HepG2 (cell line): Measurements from ENCODE around the gene ENPP4. TPM values are rescaled to one million over a fixed set of nuclear protein-coding genes. Genes with fewer than 3 reads are reported as not detected.

Experiments
- ATAC-seq: fragments of 200-7000 bp; cut with Tn5 transposase; 3 replicates; pipeline ENCODE4 v1.9.1; 2020; ENCODE audit warnings: mild to moderate bottlenecking, moderate library complexity
- BruUV-seq: library from RNA; stranded (reverse); fragments of 400-500 nt; replicated peaks from 2 replicates; lab custom pipeline; 2021; lab: Mats Ljungman, UMichigan
- CTCF ChIA-PET: fragments of 300-600 bp; formaldehyde crosslinking; extraction: SDS; loops from one replicate; lab custom pipeline; 2021; ENCODE audit warnings: low total read pairs, inconsistent platforms, low intra/inter-chr PET ratio; lab: Yijun Ruan, JAX
- POLR2A ChIA-PET: fragments of 350-600 bp; sonication (Branson Sonifier 250); formaldehyde crosslinking; loops from one replicate; lab custom pipeline; 2020; ENCODE audit warnings: antibody characterized with exemption, inconsistent platforms; lab: Yijun Ruan, JAX
- DNase-seq: peaks from one replicate; pipeline ENCODE4 v3.0.0-alpha.2; 2015; ENCODE audit warnings: low spot score
- FAIRE-seq: peaks from 3 replicates; lab custom pipeline; 2011; peaks lifted over from hg19 to GRCh38; lab: Jason Lieb, UNC
- H2AFZ ChIP-seq: one replicate; pipeline ENCODE4 v1.6.1; 2011; ENCODE audit warnings: low read length, inconsistent platforms
- H3K27ac ChIP-seq: fragments of 300-600 bp; 3 replicates; pipeline ENCODE4 v1.8.0; 2011; ENCODE audit warnings: mixed run types, mild to moderate bottlenecking, mixed read lengths, low read length, inconsistent platforms; ENCODE audit not compliant: insufficient read depth; ENCODE audit errors: extremely low read length
- H3K27me3 ChIP-seq, 2 experiments: fragments of 200-600 bp in 1 of 2; 2 replicates in 1 of 2; 3 replicates in 1 of 2; pipeline versions ENCODE4 v1.6.0 to v1.8.0; 2011; ENCODE audit warnings: low read length in 2 of 2, mild to moderate bottlenecking in 2 of 2, moderate library complexity in 2 of 2, inconsistent platforms in 1 of 2; ENCODE audit not compliant: insufficient read depth in 2 of 2, control insufficient read depth in 1 of 2
- H3K36me3 ChIP-seq, 2 experiments: fragments of 200-600 bp in 1 of 2; replicated peaks in 1 of 2; 2 replicates in 1 of 2; 3 replicates in 1 of 2; pipeline versions ENCODE4 v1.5.1 to v1.8.0; 2011; ENCODE audit warnings: low read length in 2 of 2, inconsistent platforms in 1 of 2; ENCODE audit not compliant: insufficient read depth in 2 of 2, control insufficient read depth in 1 of 2
- H3K4me1 ChIP-seq: 2 replicates; pipeline ENCODE4 v1.5.1; 2012; ENCODE audit warnings: low read length, inconsistent platforms; ENCODE audit not compliant: insufficient read depth
- H3K4me2 ChIP-seq: 2 replicates; pipeline ENCODE4 v1.6.0; 2011; ENCODE audit warnings: low read depth, low read length, inconsistent platforms
- H3K4me3 ChIP-seq, 3 experiments: fragments of 200-600 bp in 1 of 3; sonication (generic), shearing (Covaris generic) in 1 of 3; replicated peaks in 1 of 3; 2 replicates each; pipeline ENCODE4 v1.5.1; 2011 to 2016; ENCODE audit warnings: low read length in 3 of 3, inconsistent platforms in 2 of 3, low read depth in 2 of 3, mild to moderate bottlenecking in 2 of 3, control low read depth in 1 of 3, mixed read lengths in 1 of 3; ENCODE audit not compliant: insufficient read depth in 1 of 3
- H3K79me2 ChIP-seq: one replicate; pipeline ENCODE4 v1.6.1; 2011; ENCODE audit warnings: low read length, inconsistent platforms; ENCODE audit not compliant: insufficient read depth
- H3K9ac ChIP-seq: 2 replicates; pipeline ENCODE4 v1.6.0; 2011; ENCODE audit warnings: mild to moderate bottlenecking, low read depth, low read length, inconsistent platforms; ENCODE audit not compliant: insufficient read depth
- H3K9me3 ChIP-seq: 2 replicates; pipeline ENCODE4 v1.5.1; 2012; ENCODE audit warnings: mild to moderate bottlenecking, low read length
- H4K20me1 ChIP-seq: 2 replicates; pipeline ENCODE4 v1.6.0; 2011; ENCODE audit warnings: inconsistent platforms, mild to moderate bottlenecking, low read length, moderate library complexity; ENCODE audit not compliant: insufficient read depth
- ARNTL ChIP-seq: sonication (generic); formaldehyde crosslinking; IDR thresholded peaks from 2 replicates; pipeline ENCODE4 v1.4.0; 2020; ENCODE audit warnings: mild to moderate bottlenecking, missing genetic modification reagents
- EP300 ChIP-seq, 3 experiments: sonication (generic) in 1 of 3; formaldehyde crosslinking in 1 of 3; IDR thresholded peaks; 2 replicates each; pipeline versions ENCODE4 v1.5.1 to v1.6.1; 2011 to 2020; ENCODE audit warnings: low read depth in 2 of 3, low read length in 2 of 3, borderline replicate concordance in 1 of 3, improper control_type of control experiment in 1 of 3, mild to moderate bottlenecking in 1 of 3, missing genetic modification reagents in 1 of 3, moderate library complexity in 1 of 3
- FOXM1 ChIP-seq: sonication (generic); formaldehyde crosslinking; IDR thresholded peaks from 2 replicates; pipeline ENCODE4 v1.5.0; 2020; ENCODE audit warnings: missing genetic modification reagents
- GLI4 ChIP-seq: sonication (generic); formaldehyde crosslinking; IDR thresholded peaks from 2 replicates; pipeline ENCODE4 v1.5.1; 2020; ENCODE audit warnings: missing genetic modification reagents, mild to moderate bottlenecking, moderate library complexity, borderline replicate concordance
- JDP2 ChIP-seq: sonication (generic); formaldehyde crosslinking; IDR thresholded peaks from 2 replicates; pipeline ENCODE4 v1.8.1; 2022; ENCODE audit warnings: missing genetic modification reagents, borderline replicate concordance
- MEIS1 ChIP-seq: sonication (generic); formaldehyde crosslinking; IDR thresholded peaks from 2 replicates; pipeline ENCODE4 v1.9.0; 2021; ENCODE audit warnings: mild to moderate bottlenecking, missing genetic modification reagents, moderate library complexity, borderline replicate concordance
- RAD21 ChIP-seq: fragments of 450-650 bp; formaldehyde crosslinking; IDR thresholded peaks from 2 replicates; pipeline ENCODE4 v1.5.0; 2020; ENCODE audit warnings: mild to moderate bottlenecking
- RBFOX2 ChIP-seq: fragments of 200-400 bp; formaldehyde crosslinking; IDR thresholded peaks from 2 replicates; pipeline ENCODE4 v1.6.1; 2017; ENCODE audit warnings: low read depth, mild to moderate bottlenecking, low read length
- ZBTB42 ChIP-seq: sonication (generic); formaldehyde crosslinking; IDR thresholded peaks from 2 replicates; pipeline ENCODE4 v1.5.0; 2020; ENCODE audit warnings: mild to moderate bottlenecking, missing genetic modification reagents
- ZNF225 ChIP-seq: sonication (generic); formaldehyde crosslinking; IDR thresholded peaks from 2 replicates; pipeline ENCODE4 v1.4.0; 2020; ENCODE audit warnings: mild to moderate bottlenecking, missing genetic modification reagents
- ZNF790 ChIP-seq: sonication (generic); formaldehyde crosslinking; IDR thresholded peaks from 2 replicates; pipeline ENCODE4 v1.8.0; 2022; ENCODE audit warnings: missing genetic modification reagents, mild to moderate bottlenecking, borderline replicate concordance
- ZNF841 ChIP-seq: sonication (generic); formaldehyde crosslinking; IDR thresholded peaks from 2 replicates; pipeline ENCODE4 v1.8.1; 2023; ENCODE audit warnings: missing genetic modification reagents, borderline replicate concordance
- WGBS: methylation state at CpG from one replicate; pipeline ENCODE4 v1.1.6; 2017; ENCODE audit warnings: low lambda C conversion rate; 5-methylcytosine and 5-hydroxymethylcytosine counted together
- in situ Hi-C: cut with HindIII; loops from 2 replicates; pipeline ENCODE4 v1.10.0; 2017; ENCODE audit warnings: low pct_unique_long_range_greater_than_20kb; ENCODE audit not compliant: extremely low pct_ligation_motif_present
- intact Hi-C: fragments of 100-400 bp; cut with micrococcal nuclease; formaldehyde crosslinking; loops from one replicate; pipeline ENCODE4 v1.10.0; 2022; ENCODE audit not compliant: unreplicated experiment
- polyA plus RNA-seq, 8 experiments: library from polyadenylated mRNA; depleted of rRNA in 3 of 8; stranded (reverse) in 7 of 8; unstranded in 1 of 8; fragments of >200 nt; fragmentation: Illumina TruSeq in 4 of 8; extraction: Trizol in 4 of 8; gene quantifications; 2 replicates each; pipeline versions ENCODE4 v1.2.1 to v1.2.3, GENCODE V29; 2011 to 2016; ENCODE audit warnings: low read depth in 4 of 8, missing spikeins in 1 of 8, mixed read lengths in 1 of 8; ENCODE audit not compliant: insufficient read depth in 1 of 8
- total RNA-seq, 5 experiments: library from RNA; depleted of rRNA; stranded (reverse); fragments of >200 nt; fragmentation: Illumina TruSeq; extraction: Trizol; gene quantifications; 2 replicates each; pipeline ENCODE4 v1.2.3, GENCODE V29; 2016; ENCODE audit warnings: low read depth in 1 of 5

The ENPP4 gene
- total and polyA plus RNA-seq, 2 of the 13 experiments (the other 11 are each of a cell fraction or from before 2014, with no cell fraction given): 0.04 to 0.38 TPM

DNA sequence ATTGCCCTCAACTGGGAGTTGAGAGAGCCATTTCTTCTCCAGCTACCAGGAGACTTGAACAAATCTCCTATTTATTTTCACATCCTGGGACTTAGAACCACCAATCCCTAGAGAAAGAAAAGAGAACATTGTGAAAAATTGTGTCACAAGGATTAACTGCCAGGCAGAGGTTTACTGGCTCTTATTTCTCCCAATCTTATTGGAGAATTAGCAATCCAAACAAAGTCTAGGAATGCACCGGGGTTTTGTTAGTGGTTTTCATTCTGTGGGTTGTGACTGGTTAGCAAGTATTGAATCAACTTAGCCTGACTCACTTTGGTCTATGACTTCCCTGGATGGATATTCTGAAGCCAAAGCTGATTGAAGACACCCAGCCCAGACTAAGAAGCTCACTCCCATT, 62.2 kb downstream of the ENPP4 start:
- Histone ChIP-seq H3K4me3 (no peak overlapping the region), H3K27ac (no peak overlapping the region), H3K9me3 (no peaks in the 10 kb centered on the region), H3K9ac (no peak overlapping the region), H3K79me2 (no peaks in the 10 kb centered on the region), H3K36me3 (no peaks in the 10 kb centered on the region), H4K20me1 (no peaks in the 10 kb centered on the region), H3K27me3 (peaks cover 1 to 9% of the 10 kb centered on the region in 2 experiments; a peak in 2 of 5 replicates), H3K4me1 (no peaks in the 10 kb centered on the region), H2AFZ (no peak overlapping the region), H3K4me2 (no peak overlapping the region)
- no TSS peak for BruUV-seq
- in situ Hi-C loops: no loop called here
- CTCF ChIA-PET: no interaction called here
- intact Hi-C loops: no loop called here
- DNase-seq (no peak), FAIRE-seq (no peak), ATAC-seq (no peak)
- no peak for TF ChIP-seq ZNF841
- TF ChIP-seq FOXM1 (CRISPR knock-in tag): no peak
- no peak for TF ChIP-seq ZNF225 (CRISPR knock-in tag)
- no peak for TF ChIP-seq RAD21
- no peak for TF ChIP-seq RBFOX2
- no peak for TF ChIP-seq JDP2
- no peak for TF ChIP-seq ARNTL
- TF ChIP-seq ZNF790 (CRISPR knock-in tag): no peak
- TF ChIP-seq MEIS1 (CRISPR knock-in tag): no peak
- no peak for TF ChIP-seq ZBTB42 (CRISPR knock-in tag)
- no peak for TF ChIP-seq GLI4
- no peak for TF ChIP-seq EP300 (IDR thresholded peaks at IDR 0.05; ENCODE audit: low read depth in 2 of 2, low read length in 2 of 2)
- TF ChIP-seq EP300 (CRISPR knock-in tag; IDR thresholded peaks at IDR 0.05; ENCODE audit: borderline replicate concordance): no peak
- POLR2A ChIA-PET: no interaction called here
- 0% methylated on average over 1 of the region's 1 CpG for WGBS

Other genes starting within 250 kb of the ENPP4 start
- gene CLIC5, start 114.1 kb upstream of the ENPP4 start, total RNA-seq (2016; rRNA removed; fragmentation: Illumina TruSeq; extraction: Trizol): not detected in 2 replicates
- gene CLIC5, start 114.1 kb upstream of the ENPP4 start, polyA plus RNA-seq (2011; rRNA removed): not detected in 2 replicates
- not detected in 2 replicates for gene ENPP5, start 41.0 kb downstream of the ENPP4 start, total RNA-seq (2016; rRNA removed; fragmentation: Illumina TruSeq; extraction: Trizol)
- not detected in 2 replicates for gene ENPP5, start 41.0 kb downstream of the ENPP4 start, polyA plus RNA-seq (2011; rRNA removed)